HepG2 (cell line): ENCODE measurements around the gene UQCRC2. TPM values are rescaled to one million over a fixed set of nuclear protein-coding genes. Genes with fewer than 3 reads are reported as not detected.

Source experiments
- ATF1 ChIP-seq: IDR thresholded peaks from 2 replicates; pipeline ENCODE4 v1.6.1; 2016; ENCODE audit warnings: mild to moderate bottlenecking, control low read depth
- ATF7-NPFF ChIP-seq: sonication (generic); formaldehyde crosslinking; IDR thresholded peaks from 2 replicates; pipeline ENCODE4 v1.8.1; 2023; ENCODE audit warnings: mild to moderate bottlenecking, low read depth, missing genetic modification reagents, moderate library complexity
- EEA1 ChIP-seq: sonication (generic); formaldehyde crosslinking; IDR thresholded peaks from 2 replicates; pipeline ENCODE4 v1.5.1; 2020; ENCODE audit warnings: mild to moderate bottlenecking, missing genetic modification reagents, borderline replicate concordance
- ELF4 ChIP-seq: sonication (generic); formaldehyde crosslinking; IDR thresholded peaks from 2 replicates; pipeline ENCODE4 v1.5.0; 2020; ENCODE audit warnings: missing genetic modification reagents, mild to moderate bottlenecking, moderate library complexity, borderline replicate concordance
- HMGA1 ChIP-seq: sonication (generic); formaldehyde crosslinking; conservative IDR thresholded peaks from 2 replicates; pipeline ENCODE4 v1.4.0; 2020; ENCODE audit warnings: missing genetic modification reagents
- ISX ChIP-seq: sonication (generic); formaldehyde crosslinking; conservative IDR thresholded peaks from 2 replicates; pipeline ENCODE4 v1.5.0; 2020; ENCODE audit warnings: missing genetic modification reagents
- SMAD9 ChIP-seq: sonication (generic); formaldehyde crosslinking; IDR thresholded peaks from 2 replicates; pipeline ENCODE4 v1.5.1; 2020; ENCODE audit warnings: mild to moderate bottlenecking, missing genetic modification reagents
- ZNF101 ChIP-seq: sonication (generic); formaldehyde crosslinking; IDR thresholded peaks from 2 replicates; pipeline ENCODE4 v1.4.0; 2020; ENCODE audit warnings: mild to moderate bottlenecking, low read depth, missing genetic modification reagents, borderline replicate concordance
- ZNF383 ChIP-seq: sonication (generic); formaldehyde crosslinking; IDR thresholded peaks from 2 replicates; pipeline ENCODE4 v1.4.0; 2020; ENCODE audit warnings: missing genetic modification reagents, mild to moderate bottlenecking, borderline replicate concordance
- ZNF501 ChIP-seq: sonication (generic); formaldehyde crosslinking; IDR thresholded peaks from 2 replicates; pipeline ENCODE4 v1.5.1; 2020; ENCODE audit warnings: mild to moderate bottlenecking, moderate library complexity, missing genetic modification reagents
- polyA plus RNA-seq, 8 experiments: library from polyadenylated mRNA; depleted of rRNA in 3 of 8; stranded (reverse) in 7 of 8; unstranded in 1 of 8; fragments of >200 nt; fragmentation: Illumina TruSeq in 4 of 8; extraction: Trizol in 4 of 8; gene quantifications; 2 replicates each; pipeline versions ENCODE4 v1.2.1 to v1.2.3, GENCODE V29; 2011 to 2016; ENCODE audit warnings: low read depth in 4 of 8, missing spikeins in 1 of 8, mixed read lengths in 1 of 8; ENCODE audit not compliant: insufficient read depth in 1 of 8
- total RNA-seq, 5 experiments: library from RNA; depleted of rRNA; stranded (reverse); fragments of >200 nt; fragmentation: Illumina TruSeq; extraction: Trizol; gene quantifications; 2 replicates each; pipeline ENCODE4 v1.2.3, GENCODE V29; 2016; ENCODE audit warnings: low read depth in 1 of 5
- TF ChIP-seq, protein P1 (sequence below): sonication (generic); formaldehyde crosslinking; IDR thresholded peaks from 2 replicates; pipeline ENCODE4 v1.5.0; 2020; ENCODE audit warnings: missing genetic modification reagents
- TF ChIP-seq, protein P2 (sequence below): sonication (generic); formaldehyde crosslinking; IDR thresholded peaks from 2 replicates; pipeline ENCODE4 v1.4.0; 2020; ENCODE audit warnings: missing genetic modification reagents
- TF ChIP-seq, protein P3 (sequence below): sonication (generic); formaldehyde crosslinking; IDR thresholded peaks from 2 replicates; pipeline ENCODE4 v1.8.0; 2022; ENCODE audit warnings: low read depth, missing genetic modification reagents
- TF ChIP-seq, protein P4 (sequence below): sonication (generic); formaldehyde crosslinking; IDR thresholded peaks from 2 replicates; pipeline ENCODE4 v1.8.1; 2022; ENCODE audit warnings: low read depth, mild to moderate bottlenecking, missing genetic modification reagents
- TF ChIP-seq, protein P5 (sequence below): sonication (generic); formaldehyde crosslinking; conservative IDR thresholded peaks from 2 replicates; pipeline ENCODE4 v1.8.0; 2022; ENCODE audit warnings: missing genetic modification reagents

UQCRC2 gene
- total and polyA plus RNA-seq, 2 of the 13 experiments (the other 11 are each of a cell fraction or from before 2014, with no cell fraction given) = 442 to 536 TPM

DNA sequence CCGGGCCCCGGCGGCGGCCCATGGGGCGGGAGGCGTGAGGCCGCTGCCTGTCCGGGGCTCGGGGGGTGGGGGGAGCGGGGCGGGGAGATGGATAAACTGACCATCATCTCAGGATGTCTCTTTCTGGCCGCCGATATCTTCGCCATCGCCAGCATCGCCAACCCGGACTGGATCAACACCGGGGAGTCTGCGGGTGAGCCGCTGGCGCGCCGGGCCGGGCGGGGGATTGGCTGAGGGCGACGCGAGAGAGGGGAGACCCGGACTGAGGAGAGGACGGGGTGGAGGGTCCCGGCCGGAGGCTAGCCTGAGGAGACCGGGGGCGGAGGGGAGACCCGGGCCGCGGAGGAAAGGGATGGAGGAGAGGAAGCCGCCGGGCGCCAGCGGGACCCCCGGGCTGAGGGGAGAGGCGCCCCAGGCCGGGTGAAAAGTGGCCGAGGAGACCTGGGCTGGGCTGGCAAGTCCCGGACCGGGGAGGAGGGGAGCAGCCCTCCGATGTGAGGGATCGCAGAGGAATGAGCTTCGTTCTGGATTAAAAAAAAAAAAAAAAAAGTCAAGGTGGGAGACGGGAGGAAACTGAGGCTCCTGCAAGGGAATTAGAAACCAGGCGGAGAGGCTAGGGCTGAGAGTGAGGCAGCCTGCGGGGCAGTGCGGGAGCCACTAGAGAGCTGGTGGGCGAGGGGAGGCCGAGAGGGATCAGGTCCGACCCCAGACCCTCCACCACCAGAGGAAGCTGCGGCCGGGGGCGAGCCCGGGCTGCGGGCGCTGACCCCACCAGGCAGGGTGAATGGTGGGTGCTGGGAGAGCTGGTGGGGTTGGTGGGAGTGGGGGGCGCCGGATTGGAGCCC lies 55.3 kb downstream of the UQCRC2 start (continued):
- TF ChIP-seq, protein P1, sequence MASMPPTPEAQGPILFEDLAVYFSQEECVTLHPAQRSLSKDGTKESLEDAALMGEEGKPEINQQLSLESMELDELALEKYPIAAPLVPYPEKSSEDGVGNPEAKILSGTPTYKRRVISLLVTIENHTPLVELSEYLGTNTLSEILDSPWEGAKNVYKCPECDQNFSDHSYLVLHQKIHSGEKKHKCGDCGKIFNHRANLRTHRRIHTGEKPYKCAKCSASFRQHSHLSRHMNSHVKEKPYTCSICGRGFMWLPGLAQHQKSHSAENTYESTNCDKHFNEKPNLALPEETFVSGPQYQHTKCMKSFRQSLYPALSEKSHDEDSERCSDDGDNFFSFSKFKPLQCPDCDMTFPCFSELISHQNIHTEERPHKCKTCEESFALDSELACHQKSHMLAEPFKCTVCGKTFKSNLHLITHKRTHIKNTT (CRISPR knock-in tag) = 0 out of 2 replicates have a peak, but pooled peaks have one; percentile 14
- TF ChIP-seq ZNF101 (no peak), ISX (no peak), EEA1 (CRISPR knock-in tag) (0 out of 2 replicates have a peak, but pooled peaks have one; percentile 33), ELF4 (no peak), SMAD9 (CRISPR knock-in tag) (no peak), ATF1 (no peak), ZNF383 (no peak), HMGA1 (CRISPR knock-in tag) (no peak), ZNF501 (CRISPR knock-in tag) (0 out of 2 replicates have a peak, but pooled peaks have one; percentile 56), ATF7-NPFF (CRISPR knock-in tag) (0 out of 2 replicates have a peak, but pooled peaks have one; percentile 63)
- TF ChIP-seq, protein P2, sequence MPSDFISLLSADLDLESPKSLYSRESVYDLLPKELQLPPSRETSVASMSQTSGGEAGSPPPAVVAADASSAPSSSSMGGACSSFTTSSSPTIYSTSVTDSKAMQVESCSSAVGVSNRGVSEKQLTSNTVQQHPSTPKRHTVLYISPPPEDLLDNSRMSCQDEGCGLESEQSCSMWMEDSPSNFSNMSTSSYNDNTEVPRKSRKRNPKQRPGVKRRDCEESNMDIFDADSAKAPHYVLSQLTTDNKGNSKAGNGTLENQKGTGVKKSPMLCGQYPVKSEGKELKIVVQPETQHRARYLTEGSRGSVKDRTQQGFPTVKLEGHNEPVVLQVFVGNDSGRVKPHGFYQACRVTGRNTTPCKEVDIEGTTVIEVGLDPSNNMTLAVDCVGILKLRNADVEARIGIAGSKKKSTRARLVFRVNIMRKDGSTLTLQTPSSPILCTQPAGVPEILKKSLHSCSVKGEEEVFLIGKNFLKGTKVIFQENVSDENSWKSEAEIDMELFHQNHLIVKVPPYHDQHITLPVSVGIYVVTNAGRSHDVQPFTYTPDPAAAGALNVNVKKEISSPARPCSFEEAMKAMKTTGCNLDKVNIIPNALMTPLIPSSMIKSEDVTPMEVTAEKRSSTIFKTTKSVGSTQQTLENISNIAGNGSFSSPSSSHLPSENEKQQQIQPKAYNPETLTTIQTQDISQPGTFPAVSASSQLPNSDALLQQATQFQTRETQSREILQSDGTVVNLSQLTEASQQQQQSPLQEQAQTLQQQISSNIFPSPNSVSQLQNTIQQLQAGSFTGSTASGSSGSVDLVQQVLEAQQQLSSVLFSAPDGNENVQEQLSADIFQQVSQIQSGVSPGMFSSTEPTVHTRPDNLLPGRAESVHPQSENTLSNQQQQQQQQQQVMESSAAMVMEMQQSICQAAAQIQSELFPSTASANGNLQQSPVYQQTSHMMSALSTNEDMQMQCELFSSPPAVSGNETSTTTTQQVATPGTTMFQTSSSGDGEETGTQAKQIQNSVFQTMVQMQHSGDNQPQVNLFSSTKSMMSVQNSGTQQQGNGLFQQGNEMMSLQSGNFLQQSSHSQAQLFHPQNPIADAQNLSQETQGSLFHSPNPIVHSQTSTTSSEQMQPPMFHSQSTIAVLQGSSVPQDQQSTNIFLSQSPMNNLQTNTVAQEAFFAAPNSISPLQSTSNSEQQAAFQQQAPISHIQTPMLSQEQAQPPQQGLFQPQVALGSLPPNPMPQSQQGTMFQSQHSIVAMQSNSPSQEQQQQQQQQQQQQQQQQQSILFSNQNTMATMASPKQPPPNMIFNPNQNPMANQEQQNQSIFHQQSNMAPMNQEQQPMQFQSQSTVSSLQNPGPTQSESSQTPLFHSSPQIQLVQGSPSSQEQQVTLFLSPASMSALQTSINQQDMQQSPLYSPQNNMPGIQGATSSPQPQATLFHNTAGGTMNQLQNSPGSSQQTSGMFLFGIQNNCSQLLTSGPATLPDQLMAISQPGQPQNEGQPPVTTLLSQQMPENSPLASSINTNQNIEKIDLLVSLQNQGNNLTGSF (CRISPR knock-in tag) = no peak
- TF ChIP-seq, protein P3, sequence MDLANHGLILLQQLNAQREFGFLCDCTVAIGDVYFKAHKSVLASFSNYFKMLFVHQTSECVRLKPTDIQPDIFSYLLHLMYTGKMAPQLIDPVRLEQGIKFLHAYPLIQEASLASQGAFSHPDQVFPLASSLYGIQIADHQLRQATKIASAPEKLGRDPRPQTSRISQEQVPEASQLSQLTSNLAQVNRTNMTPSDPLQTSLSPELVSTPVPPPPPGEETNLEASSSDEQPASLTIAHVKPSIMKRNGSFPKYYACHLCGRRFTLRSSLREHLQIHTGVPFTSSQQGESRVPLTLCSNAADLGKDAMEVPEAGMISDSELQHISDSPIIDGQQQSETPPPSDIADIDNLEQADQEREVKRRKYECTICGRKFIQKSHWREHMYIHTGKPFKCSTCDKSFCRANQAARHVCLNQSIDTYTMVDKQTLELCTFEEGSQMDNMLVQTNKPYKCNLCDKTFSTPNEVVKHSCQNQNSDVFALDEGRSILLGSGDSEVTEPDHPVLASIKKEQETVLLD (CRISPR knock-in tag) = no peak; the same call in 1 of the 2 replicates
- TF ChIP-seq, protein P4, sequence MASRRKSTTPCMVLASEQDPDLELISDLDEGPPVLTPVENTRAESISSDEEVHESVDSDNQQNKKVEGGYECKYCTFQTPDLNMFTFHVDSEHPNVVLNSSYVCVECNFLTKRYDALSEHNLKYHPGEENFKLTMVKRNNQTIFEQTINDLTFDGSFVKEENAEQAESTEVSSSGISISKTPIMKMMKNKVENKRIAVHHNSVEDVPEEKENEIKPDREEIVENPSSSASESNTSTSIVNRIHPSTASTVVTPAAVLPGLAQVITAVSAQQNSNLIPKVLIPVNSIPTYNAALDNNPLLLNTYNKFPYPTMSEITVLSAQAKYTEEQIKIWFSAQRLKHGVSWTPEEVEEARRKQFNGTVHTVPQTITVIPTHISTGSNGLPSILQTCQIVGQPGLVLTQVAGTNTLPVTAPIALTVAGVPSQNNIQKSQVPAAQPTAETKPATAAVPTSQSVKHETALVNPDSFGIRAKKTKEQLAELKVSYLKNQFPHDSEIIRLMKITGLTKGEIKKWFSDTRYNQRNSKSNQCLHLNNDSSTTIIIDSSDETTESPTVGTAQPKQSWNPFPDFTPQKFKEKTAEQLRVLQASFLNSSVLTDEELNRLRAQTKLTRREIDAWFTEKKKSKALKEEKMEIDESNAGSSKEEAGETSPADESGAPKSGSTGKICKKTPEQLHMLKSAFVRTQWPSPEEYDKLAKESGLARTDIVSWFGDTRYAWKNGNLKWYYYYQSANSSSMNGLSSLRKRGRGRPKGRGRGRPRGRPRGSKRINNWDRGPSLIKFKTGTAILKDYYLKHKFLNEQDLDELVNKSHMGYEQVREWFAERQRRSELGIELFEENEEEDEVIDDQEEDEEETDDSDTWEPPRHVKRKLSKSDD (CRISPR knock-in tag) = no peak
- TF ChIP-seq, protein P5, sequence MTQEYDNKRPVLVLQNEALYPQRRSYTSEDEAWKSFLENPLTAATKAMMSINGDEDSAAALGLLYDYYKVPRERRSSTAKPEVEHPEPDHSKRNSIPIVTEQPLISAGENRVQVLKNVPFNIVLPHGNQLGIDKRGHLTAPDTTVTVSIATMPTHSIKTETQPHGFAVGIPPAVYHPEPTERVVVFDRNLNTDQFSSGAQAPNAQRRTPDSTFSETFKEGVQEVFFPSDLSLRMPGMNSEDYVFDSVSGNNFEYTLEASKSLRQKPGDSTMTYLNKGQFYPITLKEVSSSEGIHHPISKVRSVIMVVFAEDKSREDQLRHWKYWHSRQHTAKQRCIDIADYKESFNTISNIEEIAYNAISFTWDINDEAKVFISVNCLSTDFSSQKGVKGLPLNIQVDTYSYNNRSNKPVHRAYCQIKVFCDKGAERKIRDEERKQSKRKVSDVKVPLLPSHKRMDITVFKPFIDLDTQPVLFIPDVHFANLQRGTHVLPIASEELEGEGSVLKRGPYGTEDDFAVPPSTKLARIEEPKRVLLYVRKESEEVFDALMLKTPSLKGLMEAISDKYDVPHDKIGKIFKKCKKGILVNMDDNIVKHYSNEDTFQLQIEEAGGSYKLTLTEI = no peak
